OCI-LY7 (cell line): ENCODE results near the gene ALAS2.
"Not testable (repeated sequence)": the region's sequence is repeated elsewhere in the genome, so short reads cannot be mapped to it uniquely, and the experiment has no call there.

Experiments used
- EZH2phosphoT487 ChIP-seq: fragments of 200-600 bp; sonication (generic); IDR thresholded peaks from 2 replicates; pipeline ENCODE4 v1.6.1; 2018; ENCODE audit warnings: low read depth, borderline replicate concordance, mild to moderate bottlenecking, mixed run types, antibody characterized with exemption, low read length, moderate library complexity, mixed read lengths
- TF ChIP-seq, protein P1 (sequence below): fragments of 200-600 bp; sonication (generic); conservative IDR thresholded peaks from 2 replicates; pipeline ENCODE4 v1.5.1; 2014; ENCODE audit warnings: mild to moderate bottlenecking, antibody characterized with exemption, low read length, moderate library complexity, mixed read lengths

DNA sequence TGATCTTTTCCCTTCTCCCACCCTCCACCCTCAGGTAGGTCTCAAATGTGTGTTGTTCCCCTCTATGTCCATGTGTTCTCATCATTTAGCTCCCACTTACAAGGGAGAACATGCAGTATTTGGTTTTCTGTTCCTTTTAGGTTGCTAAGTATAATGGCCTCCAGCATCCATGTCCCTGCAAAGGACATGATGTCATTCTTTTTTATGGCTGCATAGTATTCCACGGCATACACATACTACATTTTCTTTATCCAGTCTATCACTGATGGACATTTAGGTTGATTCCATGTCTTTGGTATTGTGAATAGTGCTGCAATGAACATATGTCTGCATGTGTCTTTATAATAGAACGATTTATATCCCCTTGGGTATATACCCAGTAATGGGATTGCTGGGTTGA, 47.5 kb downstream of the ALAS2 start:
- TF ChIP-seq, protein P1, sequence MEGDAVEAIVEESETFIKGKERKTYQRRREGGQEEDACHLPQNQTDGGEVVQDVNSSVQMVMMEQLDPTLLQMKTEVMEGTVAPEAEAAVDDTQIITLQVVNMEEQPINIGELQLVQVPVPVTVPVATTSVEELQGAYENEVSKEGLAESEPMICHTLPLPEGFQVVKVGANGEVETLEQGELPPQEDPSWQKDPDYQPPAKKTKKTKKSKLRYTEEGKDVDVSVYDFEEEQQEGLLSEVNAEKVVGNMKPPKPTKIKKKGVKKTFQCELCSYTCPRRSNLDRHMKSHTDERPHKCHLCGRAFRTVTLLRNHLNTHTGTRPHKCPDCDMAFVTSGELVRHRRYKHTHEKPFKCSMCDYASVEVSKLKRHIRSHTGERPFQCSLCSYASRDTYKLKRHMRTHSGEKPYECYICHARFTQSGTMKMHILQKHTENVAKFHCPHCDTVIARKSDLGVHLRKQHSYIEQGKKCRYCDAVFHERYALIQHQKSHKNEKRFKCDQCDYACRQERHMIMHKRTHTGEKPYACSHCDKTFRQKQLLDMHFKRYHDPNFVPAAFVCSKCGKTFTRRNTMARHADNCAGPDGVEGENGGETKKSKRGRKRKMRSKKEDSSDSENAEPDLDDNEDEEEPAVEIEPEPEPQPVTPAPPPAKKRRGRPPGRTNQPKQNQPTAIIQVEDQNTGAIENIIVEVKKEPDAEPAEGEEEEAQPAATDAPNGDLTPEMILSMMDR: not testable (repeated sequence)
- not testable (repeated sequence) for TF ChIP-seq EZH2phosphoT487
